MM.1S (cell line): Measurements from ENCODE around the gene CACNA1C.

Experiments
- DNase-seq: peaks from one replicate; pipeline ENCODE4 v3.0.0-alpha.2; 2015
- H2AFZ ChIP-seq: fragments of 300-600 bp; sonication (generic); 2 replicates; pipeline ENCODE4 v1.6.0; 2016; ENCODE audit warnings: antibody characterized with exemption, low read length
- H3F3A ChIP-seq: fragments of 300-600 bp; sonication (generic); 2 replicates; pipeline ENCODE4 v1.6.1; 2016; ENCODE audit warnings: mild to moderate bottlenecking, antibody characterized with exemption, low read length, moderate library complexity, mixed read lengths; ENCODE audit not compliant: insufficient read depth
- H3K27ac ChIP-seq: fragments of 300-600 bp; sonication (generic); 2 replicates; pipeline ENCODE4 v1.5.1; 2016; ENCODE audit warnings: mild to moderate bottlenecking, low read length
- H3K27me3 ChIP-seq: fragments of 300-600 bp; sonication (generic); replicated peaks from 2 replicates; pipeline ENCODE4 v1.6.0; 2016; ENCODE audit warnings: low read length; ENCODE audit not compliant: insufficient read depth
- H3K36me3 ChIP-seq: fragments of 300-600 bp; sonication (generic); replicated peaks from 2 replicates; pipeline ENCODE4 v1.6.1; 2016; ENCODE audit warnings: mild to moderate bottlenecking, low read length, mixed read lengths; ENCODE audit not compliant: insufficient read depth
- H3K4me1 ChIP-seq: fragments of 300-600 bp; sonication (generic); 2 replicates; pipeline ENCODE4 v1.6.1; 2016; ENCODE audit warnings: low read length, mixed read lengths
- H3K4me2 ChIP-seq: fragments of 300-600 bp; sonication (generic); 2 replicates; pipeline ENCODE4 v1.6.0; 2016; ENCODE audit warnings: low read depth, low read length
- H3K4me3 ChIP-seq: fragments of 300-600 bp; sonication (generic); 2 replicates; pipeline ENCODE4 v1.5.1; 2016; ENCODE audit warnings: low read length, mixed read lengths
- H3K79me2 ChIP-seq: fragments of 300-600 bp; sonication (generic); 2 replicates; pipeline ENCODE4 v1.6.1; 2016; ENCODE audit warnings: mixed run types, low read length, mixed read lengths
- H3K9ac ChIP-seq: fragments of 300-600 bp; sonication (generic); 2 replicates; pipeline ENCODE4 v1.6.1; 2016; ENCODE audit warnings: low read length, mixed read lengths
- H3K9me2 ChIP-seq: fragments of 300-600 bp; sonication (generic); replicated peaks from 2 replicates; pipeline ENCODE4 v1.6.1; 2016; ENCODE audit warnings: mild to moderate bottlenecking, low read length, mixed read lengths; ENCODE audit not compliant: insufficient read depth
- H3K9me3 ChIP-seq: fragments of 300-600 bp; sonication (generic); replicated peaks from 2 replicates; pipeline ENCODE4 v1.6.1; 2016; ENCODE audit warnings: mild to moderate bottlenecking, low read length, mixed read lengths; ENCODE audit not compliant: insufficient read depth
- H4K20me1 ChIP-seq: fragments of 300-600 bp; sonication (generic); 2 replicates; pipeline ENCODE4 v1.6.1; 2016; ENCODE audit warnings: mild to moderate bottlenecking, low read length, moderate library complexity, mixed read lengths; ENCODE audit not compliant: insufficient read depth
- CTCF ChIP-seq: fragments of 300-600 bp; sonication (generic); IDR thresholded peaks from 2 replicates; pipeline ENCODE4 v1.5.1; 2016; ENCODE audit warnings: antibody characterized with exemption, low read length, mixed read lengths
- EZH2 ChIP-seq: fragments of 300-600 bp; sonication (generic); optimal IDR thresholded peaks from 2 replicates; pipeline ENCODE3; 2017; ENCODE audit warnings: low read depth, mild to moderate bottlenecking, antibody characterized with exemption, low read length, mixed read lengths
- EZH2phosphoT487 ChIP-seq: fragments of 300-600 bp; sonication (generic); IDR thresholded peaks from 2 replicates; pipeline ENCODE4 v1.6.1; 2018; ENCODE audit warnings: antibody characterized with exemption, low read length

CACNA1C gene

DNA sequence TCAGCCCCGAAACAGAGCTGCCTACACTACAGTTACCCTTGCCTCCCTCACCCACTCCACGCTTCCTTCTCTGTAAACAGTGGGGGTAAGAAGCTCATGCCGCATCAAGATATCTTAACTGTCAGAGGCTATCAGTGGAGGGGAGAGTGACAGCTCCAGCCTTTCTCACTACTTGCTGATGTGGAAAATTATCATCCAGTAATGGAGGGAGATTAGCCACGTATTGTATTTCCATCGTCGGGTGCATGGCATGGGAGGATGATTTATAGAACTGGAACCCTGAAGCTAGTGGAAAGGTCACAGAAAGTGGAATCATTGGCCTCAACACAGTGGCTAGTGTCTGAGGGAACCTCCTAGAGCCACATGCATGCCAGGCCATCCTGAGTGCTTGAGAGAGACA lies 471.1 kb downstream of the CACNA1C start:
- TF ChIP-seq EZH2phosphoT487, result no peak

GRCh38 chr12:2526371-2526770 lies 473.6 kb downstream of the CACNA1C start:
- H3K4me1 ChIP-seq, result no peaks in the 10 kb centered on the region
- H3K9me3 ChIP-seq, result no peaks in the 10 kb centered on the region
- TF ChIP-seq EZH2 (no peak), CTCF (no peak), EZH2phosphoT487 (no peak)

More for the DNA sequence above, 471.1 kb downstream of the CACNA1C start:
- Histone ChIP-seq H3K4me1 (no peaks in the 10 kb centered on the region), H3K4me3 (no peak overlapping the region), H3K9ac (no peak overlapping the region), H3K79me2 (no peaks in the 10 kb centered on the region), H3K9me3 (no peaks in the 10 kb centered on the region), H3K9me2 (no peaks in the 10 kb centered on the region), H3K27ac (no peak overlapping the region), H3F3A (no peaks in the 10 kb centered on the region), H2AFZ (no peak overlapping the region), H3K4me2 (no peak overlapping the region), H3K27me3 (no peaks in the 10 kb centered on the region; the same call in 1 of the 2 replicates), H3K36me3 (no peaks in the 10 kb centered on the region), H4K20me1 (no peaks in the 10 kb centered on the region)
- no peak for DNase-seq

GRCh38 chr12:2528001-2528400 lies 475.2 kb downstream of the CACNA1C start:
- Histone ChIP-seq H4K20me1 (no peaks in the 10 kb centered on the region), H3K79me2 (no peaks in the 10 kb centered on the region), H3K36me3 (no peaks in the 10 kb centered on the region), H3K4me3 (no peak overlapping the region), H3K9ac (no peak overlapping the region), H3F3A (no peaks in the 10 kb centered on the region), H3K27me3 (no peaks in the 10 kb centered on the region), H3K4me1 (no peaks in the 10 kb centered on the region), H2AFZ (no peak overlapping the region), H3K9me3 (no peaks in the 10 kb centered on the region), H3K9me2 (no peaks in the 10 kb centered on the region), H3K4me2 (no peak overlapping the region), H3K27ac (no peak overlapping the region)
- DNase-seq, result no peak
- no peak for TF ChIP-seq CTCF
- no peak for TF ChIP-seq EZH2

More at GRCh38 chr12:2526371-2526770, 473.6 kb downstream of the CACNA1C start:
- H3K4me2 ChIP-seq, result no peak overlapping the region
- H2AFZ ChIP-seq, result no peak overlapping the region
- H3K9me2 ChIP-seq, result no peaks in the 10 kb centered on the region
- no peak overlapping the region for H3K27ac ChIP-seq
- no peaks in the 10 kb centered on the region for H3K36me3 ChIP-seq
- no peak overlapping the region for H3K9ac ChIP-seq
- H3K79me2 ChIP-seq, result no peaks in the 10 kb centered on the region
- no peaks in the 10 kb centered on the region for H4K20me1 ChIP-seq
- DNase-seq, result no peak
- no peak overlapping the region for H3K4me3 ChIP-seq
- no peaks in the 10 kb centered on the region for H3K27me3 ChIP-seq
- H3F3A ChIP-seq, result no peaks in the 10 kb centered on the region

GRCh38 chr12:2529807-2530206 lies 477.0 kb downstream of the CACNA1C start:
- Histone ChIP-seq H3K9me2 (no peaks in the 10 kb centered on the region), H3K9ac (no peak overlapping the region), H3K4me1 (no peaks in the 10 kb centered on the region), H3K4me2 (peak overlapping the region; percentile 9; the same call in 1 of the 2 replicates), H3K9me3 (no peaks in the 10 kb centered on the region), H3F3A (no peaks in the 10 kb centered on the region), H3K27ac (no peak overlapping the region), H4K20me1 (no peaks in the 10 kb centered on the region), H3K27me3 (no peaks in the 10 kb centered on the region), H3K79me2 (no peaks in the 10 kb centered on the region), H3K36me3 (no peaks in the 10 kb centered on the region), H3K4me3 (no peak overlapping the region), H2AFZ (no peak overlapping the region)
- TF ChIP-seq EZH2 (no peak), EZH2phosphoT487 (no peak), CTCF (no peak)
- no peak for DNase-seq
